Adrenal gland (tissue), 12 donors: ENCODE results near the gene OR13C5. TPM values are rescaled to one million over a fixed set of nuclear protein-coding genes. Genes with fewer than 3 reads are reported as not detected.

Experiments
- DNase-seq, 7 donors: peaks; one replicate each; pipeline ENCODE4 v3.0.0-alpha.2; 2019 to 2020
- H3K27ac ChIP-seq, 5 donors: fragments of 200-600 bp; sonication (generic) in 4 of 5; 1 replicate in 3 of 5; 2 replicates in 2 of 5; pipeline versions ENCODE4 v1.5.1 to v1.8.0; 2016 to 2020; ENCODE audit warnings: mild to moderate bottlenecking in 1 of 5
- H3K27me3 ChIP-seq: fragments of 200-600 bp; 2 replicates; pipeline ENCODE4 v1.8.0; 2021
- H3K36me3 ChIP-seq, 2 donors: fragments of 200-600 bp; replicated peaks in 1 of 2; 1 replicate in 1 of 2; 2 replicates in 1 of 2; pipeline versions ENCODE4 v1.5.1 to v1.8.0; 2018 to 2022
- H3K4me1 ChIP-seq, 2 donors: fragments of 200-600 bp; replicated peaks in 1 of 2; 1 replicate in 1 of 2; 2 replicates in 1 of 2; pipeline versions ENCODE4 v1.5.1 to v1.8.0; 2018 to 2021
- H3K4me3 ChIP-seq, 4 donors: fragments of 200-600 bp; sonication (generic) in 3 of 4; one replicate each; pipeline ENCODE4 v1.5.1; 2016 to 2018
- H3K9me3 ChIP-seq, 3 donors: fragments of 200-600 bp; sonication (generic) in 1 of 3; replicated peaks in 1 of 3; 1 replicate in 2 of 3; 2 replicates in 1 of 3; pipeline versions ENCODE4 v1.5.1 to v1.8.0; 2016 to 2021
- CTCF ChIP-seq, 6 experiments: fragments of 450-650 bp in 4 of 6; fragments of 200-600 bp in 2 of 6; sonication (generic) in 1 of 6; IDR thresholded peaks; 1 replicate in 5 of 6; 2 replicates in 1 of 6; pipeline versions ENCODE4 v1.5.1 to v1.8.0; 2016 to 2021; ENCODE audit warnings: antibody characterized with exemption in 6 of 6, mild to moderate bottlenecking in 2 of 6, moderate library complexity in 1 of 6
- POLR2A ChIP-seq, 2 donors: fragments of 450-650 bp; IDR thresholded peaks; one replicate each; pipeline ENCODE4 v1.6.1; 2017; ENCODE audit warnings: antibody characterized with exemption in 2 of 2, mild to moderate bottlenecking in 2 of 2, moderate library complexity in 1 of 2
- WGBS, 4 donors: extraction: QIAGEN DNeasy Blood & Tissue Kit in 2 of 4; methylation state at CpG; one replicate each; pipeline versions ENCODE4 v1.1.5 to v1.1.7; 2013 to 2017; 5-methylcytosine and 5-hydroxymethylcytosine counted together
- intact Hi-C, 2 donors: fragments of 100-400 bp; cut with DNase I; formaldehyde crosslinking; loops; one replicate each; pipeline versions ENCODE4 v1.14.1 to v1.15.0; 2022 to 2023
- polyA plus RNA-seq, 3 donors: library from polyadenylated mRNA; stranded (reverse); fragments of 200-250 nt in 2 of 3; fragments of 350-450 nt in 1 of 3; fragmentation: Illumina TruSeq in 1 of 3; extraction: RNeasy Lipid Tissue Mini Kit (QIAGEN cat#74804) in 1 of 3; gene quantifications; one replicate each; pipeline ENCODE4 v1.2.3, GENCODE V29; 2013 to 2014
- total RNA-seq, 9 donors: library from RNA; depleted of rRNA in 4 of 9; stranded (reverse); fragments of >200 nt in 4 of 9; fragments of 120-200 nt in 1 of 9; fragmentation: NEBNext Ultra II Directional in 1 of 9; extraction: Animal tissue kit (Norgen Biotek cat#: 25700) in 1 of 9; gene quantifications; one replicate each; pipeline versions ENCODE4 v1.1.0 to v1.2.4, GENCODE V29; 2013 to 2023
- donor health status: healthy with polysubstance abuse.
- donor health status: Bipolar disorder and iron deficiency.
- donor health status: DM: yes; HTN: yes; CAD: no.
- donor health status: DM: no; HTN: no; CAD: no.
- donor health status: DM: no; HTN: no; CAD: no.
- donor health status: DM: yes; HTN: yes; CAD: no.

OR13C5 gene
- total and polyA plus RNA-seq, 12 donors: 1.2 TPM; not detected in 11

- WGBS, 4 donors: 56 to 86% (median 71%) methylated on average over 2 of the region's 2 CpGs
- H3K36me3 ChIP-seq: no peaks in the 10 kb centered on the region
- H3K27me3 ChIP-seq: no peaks in the 10 kb centered on the region
- DNase-seq: no peak
- no peak overlapping the region for H3K27ac ChIP-seq
- no peak overlapping the region for H3K4me3 ChIP-seq
- no peak for TF ChIP-seq CTCF (IDR thresholded peaks at IDR 0.05)
- TF ChIP-seq POLR2A (IDR thresholded peaks at IDR 0.05): no peak
- intact Hi-C loops: no loop called here
- peaks cover 0 to 3% (median 0%) of the 10 kb centered on the region in 3 donors for H3K9me3 ChIP-seq
- H3K4me1 ChIP-seq: no peaks in the 10 kb centered on the region
These were observed 23.8 kb downstream of the OR13C5 start for GRCh38 chr9:104575456-104575855.

- H3K4me1 ChIP-seq: no peaks in the 10 kb centered on the region
- H3K9me3 ChIP-seq: peaks cover 0 to 3% (median 0%) of the 10 kb centered on the region in 3 donors
- intact Hi-C loops: no loop called here
- H3K36me3 ChIP-seq: no peaks in the 10 kb centered on the region
- H3K27ac ChIP-seq: no peak overlapping the region
- WGBS, 4 donors: 53 to 67% (median 58%) methylated on average over 1 of the region's 1 CpG
- no peaks in the 10 kb centered on the region for H3K27me3 ChIP-seq
- TF ChIP-seq POLR2A (IDR thresholded peaks at IDR 0.05) (no peak), CTCF (IDR thresholded peaks at IDR 0.05) (no peak)
- no peak overlapping the region for H3K4me3 ChIP-seq
- DNase-seq: no peak
These were observed 26.6 kb downstream of the OR13C5 start for GRCh38 chr9:104572612-104573011.

- intact Hi-C loops: no loop called here
- Histone ChIP-seq H3K4me3 (no peak within 1 kb of the TSS), H3K27ac (no peak within 1 kb of the TSS), H3K36me3 (no peaks in the 10 kb centered on the region), H3K4me1 (no peaks in the 10 kb centered on the region), H3K27me3 (no peaks in the 10 kb centered on the region), H3K9me3 (no peaks in the 10 kb centered on the region)
- TF ChIP-seq POLR2A (IDR thresholded peaks at IDR 0.05) (no peak), CTCF (IDR thresholded peaks at IDR 0.05) (no peak)
- no peak for DNase-seq
- WGBS, 4 donors: 77 to 86% (median 83%) methylated on average over 4 of the region's 4 CpGs
These were observed 30.3 kb downstream of the OR13C5 start, which contains the start of gene OR13C8 for GRCh38 chr9:104568868-104569267. Gene OR13C8, plus strand, starts transcription at chr9:104569168. Its CDS starts 0 bp downstream, at chr9:104569168.

- no peaks in the 10 kb centered on the region for H3K4me1 ChIP-seq
- H3K9me3 ChIP-seq: no peaks in the 10 kb centered on the region
- H3K27me3 ChIP-seq: no peaks in the 10 kb centered on the region
- H3K4me3 ChIP-seq: no peak overlapping the region
- H3K27ac ChIP-seq: no peak overlapping the region
- H3K36me3 ChIP-seq: no peaks in the 10 kb centered on the region
- intact Hi-C loops: no loop called here
- no peak for TF ChIP-seq POLR2A (IDR thresholded peaks at IDR 0.05)
- TF ChIP-seq CTCF (IDR thresholded peaks at IDR 0.05): no peak
- WGBS, 4 donors: 38 to 49% (median 43%) methylated on average over 1 of the region's 1 CpG
- no peak for DNase-seq
These were observed 34.9 kb downstream of the OR13C5 start for GRCh38 chr9:104564358-104564757.
